CD4-positive, alpha-beta T cell treated with Interleukin-1 beta for 1 hour (primary cell): ENCODE results near the gene CST7.

Experiments
- DNase-seq, 2 donors: peaks; one replicate each; pipeline ENCODE4 v3.0.0-alpha.2; 2020 to 2022

Gene CST7

DNA sequence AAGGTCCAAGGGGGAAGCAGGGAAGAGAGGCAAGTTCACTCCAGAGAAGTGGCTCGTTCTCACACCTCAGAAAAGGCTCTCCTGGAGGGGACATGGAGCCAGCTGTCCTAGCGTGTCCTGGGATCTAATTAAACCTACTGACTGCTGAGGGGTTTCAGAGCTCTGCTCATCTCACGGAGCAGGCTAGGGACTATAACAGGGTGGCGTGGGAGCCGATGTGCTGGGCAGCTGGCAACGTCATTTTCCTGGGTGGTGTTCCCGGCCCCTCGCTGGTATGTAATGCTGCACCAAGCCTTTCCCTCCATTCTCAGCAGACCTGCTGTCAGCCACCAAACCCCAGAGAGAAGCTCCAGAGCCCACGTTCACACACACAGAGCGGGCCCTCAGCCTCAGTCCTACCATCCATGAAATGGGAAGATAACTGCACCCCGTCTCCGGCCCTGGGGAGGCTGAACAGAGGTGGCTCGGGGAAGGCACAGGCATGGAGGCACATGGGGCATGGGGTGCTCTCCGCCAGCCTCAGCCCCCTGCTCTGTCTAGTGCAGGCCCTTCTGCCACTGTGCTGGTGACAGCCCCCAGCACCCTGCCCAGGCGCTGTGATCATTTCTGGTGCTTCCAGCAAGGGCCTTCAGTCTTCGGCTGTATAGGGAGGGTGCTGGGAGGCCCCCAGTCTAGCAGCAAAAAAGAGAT, 1.9 kb downstream of the CST7 start:
- DNase-seq: no peak

DNA sequence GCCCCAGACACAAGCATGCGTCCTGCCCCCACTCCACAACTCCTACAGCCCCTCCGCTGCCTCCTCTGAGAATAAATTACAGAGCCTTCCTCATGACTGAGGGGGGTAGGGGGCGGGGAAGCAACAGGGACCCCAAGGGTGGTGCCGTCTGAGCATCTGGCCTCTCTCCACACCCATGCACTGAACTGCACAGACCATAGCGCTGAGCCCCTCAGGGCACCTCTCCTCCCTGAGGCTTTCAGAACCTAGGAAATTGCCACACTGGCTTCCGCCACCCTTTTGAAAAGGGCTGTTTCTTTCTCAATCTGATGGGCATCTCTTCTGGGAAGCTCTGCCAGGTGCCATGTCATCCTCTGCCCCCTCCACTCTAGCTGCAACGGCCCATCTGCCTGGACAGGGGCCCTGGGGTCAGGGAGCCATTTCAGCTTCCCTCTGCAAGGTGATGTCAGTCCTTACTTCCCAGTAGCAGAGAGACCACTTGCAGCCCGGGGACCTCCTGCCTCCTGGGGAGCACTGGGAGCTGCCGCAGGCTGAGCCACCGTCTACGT, 2.5 kb downstream of the CST7 start:
- DNase-seq: no peak

DNA sequence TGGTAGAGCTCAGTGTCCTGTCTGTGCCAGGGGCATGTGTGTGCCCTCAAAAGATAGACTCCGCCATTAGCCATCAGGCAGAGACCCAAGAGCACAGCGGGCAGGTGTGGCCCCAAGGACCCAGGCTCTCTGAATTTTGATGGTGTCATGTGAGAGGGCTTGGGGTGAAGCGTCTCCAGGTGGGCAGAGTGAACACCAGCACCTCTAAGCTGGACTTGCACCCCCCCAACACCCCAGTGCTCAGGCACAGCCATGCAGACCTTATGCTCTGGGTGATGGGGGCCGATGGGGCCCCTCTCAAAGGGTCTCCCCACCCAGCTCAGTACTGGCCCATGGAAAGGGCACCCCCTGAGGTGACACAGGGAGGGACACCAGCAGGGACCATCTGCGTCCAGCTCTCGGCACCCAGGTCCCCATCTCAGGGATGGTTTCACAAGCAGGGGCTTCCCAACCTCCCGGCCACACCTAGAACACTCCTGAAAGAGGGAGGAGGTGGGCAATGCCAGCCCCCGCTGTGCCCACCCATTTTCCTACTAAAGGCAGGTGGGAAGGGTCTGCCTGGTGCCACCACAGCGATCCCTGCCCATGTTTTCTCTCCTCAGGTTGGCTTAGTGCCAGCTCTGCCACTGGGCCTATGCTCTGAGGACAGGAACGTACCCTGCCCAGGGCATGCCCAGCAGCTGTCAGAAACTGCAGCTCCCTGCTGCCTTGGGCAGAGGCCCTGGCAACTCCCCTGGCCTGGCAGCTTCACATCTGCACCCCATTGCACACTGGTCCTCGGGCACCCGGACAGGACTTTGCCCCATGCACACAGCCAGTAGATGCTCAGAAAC, 3.5 kb downstream of the CST7 start:
- no peak for DNase-seq

DNA sequence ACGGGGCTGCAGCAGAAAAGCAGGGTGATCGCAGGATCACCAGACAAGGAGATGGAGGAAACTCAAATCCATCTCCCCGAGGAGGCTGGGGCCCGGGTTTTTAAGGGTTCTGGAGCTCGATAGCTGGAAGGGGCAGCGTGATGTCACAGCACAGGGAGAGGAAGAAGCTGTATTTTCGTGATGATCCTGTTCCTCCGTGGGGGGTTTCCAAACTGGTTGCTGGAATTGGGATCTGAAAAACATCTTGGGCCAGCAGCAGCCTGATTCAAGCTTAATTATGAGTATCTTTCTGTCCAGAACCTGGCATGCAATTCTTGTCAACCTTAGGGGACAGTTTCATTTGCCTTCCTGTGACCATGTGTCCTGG, 4.1 kb downstream of the CST7 start:
- no peak for DNase-seq

DNA sequence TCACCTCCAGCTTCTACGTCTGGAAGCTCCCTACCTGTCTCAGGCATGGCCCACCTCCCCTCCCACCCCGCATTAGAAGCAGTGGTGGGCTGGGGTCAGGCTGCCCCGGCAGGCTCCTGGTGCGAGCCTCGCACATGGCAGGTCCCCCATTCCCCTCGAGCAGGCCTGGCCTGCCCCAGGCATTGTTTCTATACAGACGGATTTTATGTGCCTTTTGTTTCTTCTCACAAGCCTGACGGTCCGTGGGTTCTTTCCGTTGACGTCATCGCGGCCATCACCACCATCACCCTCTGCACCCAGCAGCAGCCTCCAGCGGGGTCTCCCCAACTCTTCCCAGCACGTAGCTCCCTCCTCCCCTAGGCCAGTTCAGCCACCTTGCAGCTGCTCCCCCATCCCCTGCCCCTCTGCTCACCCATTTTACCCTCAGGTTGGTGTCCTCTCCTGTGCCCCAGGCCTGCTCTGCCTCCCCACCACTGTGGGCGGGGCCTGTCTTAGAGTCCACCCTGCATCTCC, 4.6 kb downstream of the CST7 start:
- peak; percentile 41 to 64 for DNase-seq

DNA sequence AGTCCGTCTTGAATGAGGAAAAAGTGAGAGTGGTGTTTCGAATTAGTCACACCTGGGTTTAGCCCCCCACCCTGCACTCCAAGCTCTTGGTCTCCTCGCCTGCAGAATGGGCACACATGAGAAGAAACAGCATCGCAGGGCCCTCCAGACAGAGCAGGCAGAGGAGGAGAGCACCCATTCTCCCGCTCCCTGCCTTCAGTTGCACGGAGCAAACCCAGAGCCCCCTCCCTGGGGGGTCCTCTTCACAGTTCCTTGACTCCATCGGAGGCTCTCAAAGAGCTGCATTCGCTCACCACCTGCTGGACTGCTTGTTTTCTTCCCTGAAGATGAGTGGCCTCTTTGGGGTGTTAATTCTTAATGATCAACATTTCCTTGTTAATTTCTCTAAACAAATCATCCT, 5.1 kb downstream of the CST7 start:
- no peak for DNase-seq

DNA sequence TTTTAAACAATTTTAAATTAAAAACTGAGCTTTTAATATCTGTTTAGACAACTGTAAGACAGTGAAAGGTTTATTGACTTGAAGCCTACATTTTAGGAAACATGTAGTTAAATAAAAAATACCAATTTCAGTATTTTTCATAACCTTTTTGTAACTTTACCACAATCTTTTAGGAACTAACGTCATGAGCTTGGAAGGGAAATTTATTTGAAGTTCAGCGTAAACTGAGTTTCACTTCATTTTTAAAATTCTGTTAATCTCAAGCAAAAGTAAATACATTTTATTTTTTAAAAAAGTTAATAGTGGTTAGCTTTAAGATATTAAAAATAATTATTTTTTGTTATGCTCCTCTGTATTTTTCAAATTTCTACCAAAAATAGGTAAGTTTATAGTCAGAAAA, 5.5 kb downstream of the CST7 start:
- no peak for DNase-seq

DNA sequence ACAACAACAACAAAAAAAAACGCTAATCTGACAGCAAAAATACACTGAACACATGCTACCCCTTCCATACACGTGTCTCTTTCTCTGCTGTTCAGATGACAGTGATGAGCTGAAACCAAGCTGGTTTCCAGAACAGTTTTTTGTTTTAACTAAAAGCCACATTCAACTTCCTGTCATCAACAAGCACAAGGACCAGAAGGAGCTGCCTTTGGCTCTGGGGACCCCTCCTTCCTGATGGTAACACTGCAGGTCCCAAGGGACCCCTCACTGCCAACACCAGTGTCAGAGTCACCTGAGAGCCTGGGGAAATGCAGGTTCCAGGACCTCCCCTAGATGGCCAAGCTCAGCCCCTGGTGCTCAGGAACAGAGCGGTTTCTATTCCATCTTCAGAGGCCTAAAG, 6.0 kb downstream of the CST7 start:
- peak in 1 of 2 donors; percentile 36 for DNase-seq

DNA sequence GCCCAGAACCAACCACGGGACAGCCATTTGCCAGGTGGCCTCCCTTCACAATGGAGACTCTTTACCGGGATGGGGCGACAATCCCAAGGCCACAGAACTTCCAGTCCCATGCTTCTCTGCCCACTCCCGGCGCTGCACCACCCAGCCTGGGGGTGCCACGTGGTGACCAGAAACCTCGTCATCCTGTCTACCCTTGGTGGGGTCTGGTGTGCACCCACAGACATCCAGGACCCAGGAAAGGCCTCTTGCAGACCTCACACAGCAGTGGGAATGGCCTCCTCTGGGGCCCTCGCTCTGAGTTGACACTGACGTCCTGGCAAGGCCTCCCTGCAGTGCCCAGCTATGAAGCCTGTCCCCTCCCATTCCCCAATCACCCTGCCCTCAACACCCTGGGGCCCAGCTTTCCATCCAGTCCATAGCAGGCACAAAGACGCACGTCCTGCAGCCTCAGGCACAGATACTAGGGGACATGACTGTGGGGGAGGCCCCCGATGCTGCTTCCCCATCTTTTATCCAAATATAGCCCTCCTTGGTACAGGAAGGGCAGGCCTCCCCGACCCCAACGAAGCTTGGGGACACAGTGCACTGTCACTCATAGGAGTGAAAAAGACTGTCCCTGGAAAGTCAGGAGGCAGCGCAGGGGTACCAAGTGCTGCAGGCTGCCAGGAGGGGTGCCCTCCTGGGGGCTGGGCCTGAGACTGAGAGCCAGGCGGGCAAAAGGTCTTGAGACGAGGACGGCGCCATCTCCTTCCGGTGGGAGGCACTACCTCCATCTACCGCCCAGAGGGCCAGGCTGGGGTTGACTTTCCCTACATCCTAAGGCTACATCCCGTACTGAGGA, 7.2 kb downstream of the CST7 start:
- no peak for DNase-seq

DNA sequence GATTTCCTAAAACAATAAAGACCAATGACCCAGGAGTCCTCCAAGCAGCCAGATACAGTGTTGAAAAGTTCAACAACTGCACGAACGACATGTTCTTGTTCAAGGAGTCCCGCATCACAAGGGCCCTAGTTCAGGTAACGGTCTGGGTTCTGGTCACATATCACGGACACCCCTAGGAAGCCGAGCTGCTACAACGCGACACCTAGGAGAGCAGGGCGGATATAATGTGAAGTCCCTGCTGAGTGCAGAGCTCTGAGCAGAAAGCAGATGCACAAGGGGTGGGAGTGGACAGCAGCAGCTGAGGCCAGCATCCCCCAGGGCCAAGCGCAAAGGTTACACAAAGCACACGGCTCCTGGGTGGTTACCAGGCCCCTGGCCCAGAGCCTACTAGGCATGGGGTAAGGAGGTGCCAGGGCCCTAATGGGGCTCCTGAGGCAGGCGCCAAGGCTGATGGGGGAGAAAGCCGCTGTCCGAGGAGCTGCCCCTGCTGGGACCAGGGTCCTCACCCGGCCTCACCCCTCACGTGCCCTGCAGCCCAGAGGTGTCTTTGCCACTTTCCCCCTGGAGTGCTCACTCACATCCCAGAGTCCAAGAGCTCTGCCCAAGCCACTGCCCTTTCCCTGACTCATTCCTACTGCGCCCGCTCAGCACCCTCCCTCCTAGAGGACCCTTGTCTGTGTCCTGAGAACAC, 8.4 kb downstream of the CST7 start:
- DNase-seq: no peak

DNA sequence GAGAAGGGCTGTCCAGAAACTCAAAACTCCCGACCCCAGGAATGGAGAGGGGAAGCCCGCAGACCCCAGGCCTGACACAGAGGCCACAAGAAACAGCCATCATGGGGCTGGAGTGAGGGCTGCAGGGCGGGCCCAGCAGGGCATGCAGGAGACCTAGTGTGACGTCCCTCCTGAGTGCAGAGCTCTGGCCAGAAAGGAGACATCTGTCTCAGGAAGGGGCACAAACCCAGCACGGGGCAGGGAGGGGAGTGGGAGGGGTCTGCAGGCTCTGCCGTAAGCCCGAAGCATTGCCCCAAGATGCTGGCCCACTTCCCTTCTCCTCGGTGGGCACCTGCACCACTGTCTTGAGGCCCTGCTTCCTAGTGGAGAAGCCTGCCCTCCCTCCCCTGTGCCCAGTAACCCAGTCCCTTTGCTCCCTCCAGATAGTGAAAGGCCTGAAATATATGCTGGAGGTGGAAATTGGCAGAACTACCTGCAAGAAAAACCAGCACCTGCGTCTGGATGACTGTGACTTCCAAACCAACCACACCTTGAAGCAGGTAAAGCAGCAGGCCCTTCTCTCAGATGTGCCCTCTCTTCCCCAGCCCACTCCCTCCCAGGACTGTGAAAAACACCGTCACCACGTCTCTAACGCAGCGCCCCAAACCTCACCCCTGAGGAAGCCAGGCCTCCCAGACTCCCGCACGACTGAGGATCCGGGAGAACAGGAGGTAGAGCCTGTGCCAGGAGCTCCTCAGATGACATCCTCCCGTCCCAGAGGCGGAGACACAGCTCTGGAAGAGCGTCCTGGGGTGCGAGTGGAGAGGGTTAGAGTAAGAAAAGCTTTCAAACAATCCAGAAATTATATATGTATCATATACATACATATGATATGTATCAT, 9.7 kb downstream of the CST7 start:
- DNase-seq: no peak

DNA sequence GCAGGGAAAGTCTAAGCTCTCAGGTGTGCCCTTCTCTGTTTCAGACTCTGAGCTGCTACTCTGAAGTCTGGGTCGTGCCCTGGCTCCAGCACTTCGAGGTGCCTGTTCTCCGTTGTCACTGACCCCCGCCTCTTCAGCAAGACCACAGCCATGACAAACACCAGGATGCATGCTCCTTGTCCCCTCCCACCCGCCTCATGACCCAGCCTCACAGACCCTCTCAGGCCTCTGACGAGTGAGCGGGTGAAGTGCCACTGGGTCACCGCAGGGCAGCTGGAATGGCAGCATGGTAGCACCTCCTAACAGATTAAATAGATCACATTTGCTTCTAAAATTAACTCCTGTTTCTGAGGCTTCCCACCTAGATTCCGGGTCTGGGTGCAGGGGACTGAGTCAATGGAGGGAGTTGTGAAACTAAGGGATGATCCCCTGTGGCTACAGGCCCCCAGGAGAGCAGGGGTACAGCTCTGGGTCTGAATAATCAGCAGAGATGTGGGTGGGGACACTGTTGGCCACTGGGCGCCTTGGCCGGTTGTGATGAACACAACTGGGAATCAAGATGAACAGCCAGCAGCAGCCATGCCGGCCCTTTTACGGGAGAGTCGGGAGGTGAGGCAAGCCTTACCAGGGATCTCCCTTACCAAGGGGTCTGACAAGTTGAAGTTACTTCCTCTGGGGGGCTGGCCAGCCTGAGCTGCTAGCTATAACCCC, 10.7 kb downstream of the CST7 start:
- no peak for DNase-seq

DNA sequence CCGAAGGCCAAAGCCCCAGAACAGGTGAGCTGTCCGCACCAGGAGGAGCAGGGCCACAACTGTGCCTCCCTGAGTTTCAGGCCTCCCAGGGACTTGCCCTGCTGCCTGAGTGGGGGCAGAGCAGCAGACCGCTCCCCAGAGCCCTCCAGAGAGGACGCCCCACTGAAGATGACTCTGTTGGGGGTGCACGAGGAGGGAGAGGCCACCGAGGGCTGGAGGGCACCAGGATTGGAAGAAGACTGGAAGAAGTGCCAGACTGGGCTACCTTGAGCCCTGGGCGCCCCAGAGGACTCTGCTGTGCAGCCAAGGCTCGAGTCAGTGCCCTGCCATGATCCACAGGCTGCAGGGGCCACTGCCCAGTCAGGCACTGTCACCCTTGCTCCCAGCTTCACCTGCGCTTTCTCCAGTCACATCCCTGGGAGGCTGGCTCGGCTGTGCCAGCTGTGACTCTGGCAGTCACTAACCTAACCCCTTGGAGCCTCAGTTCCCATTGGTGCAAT, 11.3 kb downstream of the CST7 start:
- no peak for DNase-seq

DNA sequence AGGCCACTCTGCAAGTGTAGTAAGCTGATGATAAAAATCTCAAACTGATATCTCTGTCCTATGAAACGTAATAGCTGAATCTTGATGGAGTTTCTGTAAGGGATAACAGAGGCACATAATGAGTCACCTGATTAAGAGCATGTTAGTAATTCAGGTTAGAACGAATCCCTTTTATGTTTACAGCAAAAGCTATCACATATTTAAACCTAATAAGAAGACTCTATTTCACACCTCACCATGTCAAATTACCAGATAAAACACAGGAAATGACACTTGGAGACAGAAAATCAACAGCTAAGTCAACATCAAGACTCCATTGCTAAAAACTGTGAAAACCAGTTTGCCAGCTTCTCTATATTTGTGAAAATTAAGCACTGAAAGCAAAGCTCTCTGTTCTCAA, 11.8 kb downstream of the CST7 start:
- DNase-seq: peak in 1 of 2 donors; percentile 69

DNA sequence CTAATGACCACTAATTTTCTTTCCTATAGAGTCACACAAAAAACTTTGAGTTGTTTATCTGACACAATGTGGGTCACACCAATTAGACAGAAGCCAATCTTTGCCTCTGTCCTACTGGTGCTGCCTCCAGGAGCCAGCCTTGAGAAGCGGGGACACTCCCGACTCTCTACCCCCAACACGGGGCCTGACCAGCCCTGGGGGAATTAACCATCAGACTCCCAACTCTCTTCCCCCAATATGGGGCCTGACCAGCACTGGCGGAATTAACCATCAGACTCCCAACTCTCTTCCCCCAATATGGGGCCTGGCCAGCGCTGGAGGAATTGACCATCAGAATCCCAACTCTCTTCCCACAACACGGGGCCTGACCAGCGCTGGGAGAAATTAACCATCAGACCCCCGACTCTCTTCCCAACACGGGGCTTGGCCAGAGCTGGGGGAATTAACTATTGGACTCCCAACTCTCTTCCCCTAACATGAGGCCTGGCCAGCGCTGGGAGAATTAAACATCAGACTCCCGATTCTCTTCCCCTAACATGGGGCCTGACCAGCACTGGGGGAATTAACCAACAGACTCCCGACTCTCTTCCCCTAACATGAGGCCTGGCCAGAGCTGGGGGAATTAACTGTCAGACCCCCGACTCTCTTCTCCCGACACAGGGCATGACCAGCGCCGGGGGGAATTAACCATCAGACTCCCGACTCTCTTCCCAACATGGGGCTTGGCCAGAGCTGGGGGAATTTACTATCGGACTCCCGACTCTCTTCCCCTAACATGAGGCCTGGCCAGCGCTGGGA, 12.5 kb downstream of the CST7 start:
- DNase-seq: no peak

DNA sequence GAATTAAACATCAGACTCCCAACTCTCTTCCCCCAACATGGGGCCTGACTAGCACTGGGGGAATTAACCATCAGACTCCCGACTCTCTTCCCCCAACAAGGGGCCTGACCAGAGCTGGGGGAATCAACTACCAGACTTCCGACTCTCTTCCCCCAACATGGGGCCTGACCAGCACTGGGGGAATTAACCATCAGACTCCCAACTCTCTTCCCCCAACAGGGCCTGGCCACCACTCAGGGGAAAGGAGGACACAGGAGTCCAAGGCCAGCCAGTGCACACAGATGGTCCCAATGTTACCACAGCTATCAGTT, 13.1 kb downstream of the CST7 start:
- no peak for DNase-seq

DNA sequence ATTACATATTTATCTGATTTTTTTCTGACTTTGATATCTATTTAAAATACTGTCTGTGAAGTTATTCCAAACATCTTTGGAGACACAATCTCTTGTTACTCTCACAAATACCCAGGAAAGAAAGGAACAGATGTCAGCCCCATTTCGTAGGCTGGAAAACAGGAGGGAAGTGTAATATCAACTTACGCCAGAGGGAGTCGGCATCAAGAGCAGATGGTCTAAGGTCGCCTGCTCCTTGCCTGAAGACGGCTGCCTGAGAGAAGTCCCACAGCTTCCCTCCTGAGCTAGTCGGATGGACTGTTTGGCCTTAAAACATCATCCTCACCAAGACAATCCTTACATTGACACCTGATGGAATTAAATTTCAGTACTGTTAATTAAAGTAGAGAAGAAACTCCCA, 13.4 kb downstream of the CST7 start:
- DNase-seq: no peak

DNA sequence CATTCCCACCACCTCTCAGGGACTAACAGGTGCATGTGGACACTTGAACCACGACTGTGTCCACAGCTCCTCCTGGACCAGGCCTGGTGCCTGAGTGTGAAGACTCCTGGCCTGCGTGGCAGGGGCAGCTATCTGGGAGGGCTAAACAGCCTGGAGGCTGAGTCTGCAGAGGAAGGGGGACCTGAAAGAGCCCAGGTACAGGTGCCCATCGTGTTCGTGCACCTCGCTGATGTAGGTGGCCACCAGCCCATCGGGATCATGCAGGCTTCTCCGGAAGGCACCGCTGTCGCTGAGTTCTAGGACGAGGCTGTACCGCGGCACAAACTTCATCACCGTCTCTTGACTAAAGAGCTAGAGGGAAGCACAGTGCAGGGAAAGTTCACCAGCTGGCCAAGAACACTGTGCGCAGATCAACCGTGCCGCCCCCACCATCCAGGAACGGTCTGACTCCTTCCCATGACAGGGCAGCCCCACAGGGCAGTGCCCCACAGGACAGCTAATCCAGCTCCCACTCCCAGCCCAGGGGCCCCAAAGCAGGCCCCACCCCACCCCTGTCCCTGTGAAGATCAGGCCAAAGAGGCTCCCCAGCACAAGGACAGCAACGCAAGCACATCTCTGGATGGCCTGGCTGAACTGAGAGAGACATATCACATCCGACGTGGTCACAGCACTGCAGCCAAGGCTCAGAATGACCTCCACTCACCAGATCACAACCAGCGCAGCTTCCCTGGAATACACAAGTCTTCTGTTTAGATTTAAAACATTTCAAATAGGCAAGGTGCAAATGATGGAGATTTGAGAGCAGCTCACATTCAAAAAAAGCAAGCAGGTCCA, 14.8 kb downstream of the CST7 start:
- no peak for DNase-seq

DNA sequence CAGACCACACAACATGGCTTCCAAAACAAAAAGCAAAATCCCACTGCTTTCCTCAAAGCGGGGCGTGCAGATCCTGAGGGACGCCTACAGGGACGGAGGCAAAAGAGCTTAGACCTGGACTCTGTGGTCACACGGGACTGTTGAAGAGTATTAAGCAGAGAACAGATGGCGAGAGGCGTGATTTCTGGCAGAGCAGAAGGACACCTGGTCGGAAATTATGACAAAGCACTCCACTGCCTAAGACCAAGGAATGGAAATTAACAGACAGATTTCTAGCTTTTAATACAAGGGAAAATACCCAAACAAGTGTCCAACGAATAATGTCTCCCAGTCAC, 15.4 kb downstream of the CST7 start:
- DNase-seq: no peak
